Measurements from ENCODE around the gene ZNF787.

The ZNF787 gene

DNA sequence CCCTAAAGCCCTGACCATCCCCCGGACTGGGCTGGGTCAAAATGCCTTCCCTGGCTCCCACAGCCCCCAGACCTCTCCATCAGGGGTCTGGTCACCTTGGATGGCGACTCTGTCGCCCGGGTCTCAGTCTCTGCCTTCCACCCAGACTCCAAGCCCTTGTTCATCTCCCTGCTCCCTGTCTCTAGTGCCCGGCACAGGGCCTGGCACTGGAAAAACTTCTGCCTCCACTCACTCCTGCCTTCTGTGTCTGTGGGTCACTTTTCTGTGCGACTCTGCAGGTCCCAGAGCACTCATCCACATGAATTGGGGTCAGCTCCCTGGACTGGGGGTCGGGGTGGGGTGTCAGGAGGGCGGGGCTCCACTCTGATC is 1.1 kb downstream of the ZNF787 start:
- Histone ChIP-seq H2AFZ (ENCODE audit: low read length) (no peak overlapping the region), H3K27me3 (ENCODE audit: insufficient read depth, low read length, poor library complexity, severe bottlenecking) (no peaks in the 10 kb centered on the region), H3K36me3 (ENCODE audit: insufficient read depth, low read length) (no peaks in the 10 kb centered on the region), H3K4me2 (ENCODE audit: low read depth, low read length, poor library complexity, severe bottlenecking) (peak overlapping the region; percentile 96), H3K79me2 (ENCODE audit: insufficient read depth, low read length) (peaks cover 53% of the 10 kb centered on the region), H3K4me3 (ENCODE audit: low read length, poor library complexity, severe bottlenecking) (peak overlapping the region; percentile 99), H3K9me3 (ENCODE audit: insufficient read depth, low read depth, low read length) (no peaks in the 10 kb centered on the region), H3F3A (ENCODE audit: low read depth) (no peaks in the 10 kb centered on the region), H4K20me1 (ENCODE audit: insufficient read depth, low read length, poor library complexity, severe bottlenecking) (peaks cover 45% of the 10 kb centered on the region), H3K4me1 (ENCODE audit: insufficient read depth, low read length, poor library complexity, severe bottlenecking) (peaks cover 25% of the 10 kb centered on the region), H3K9ac (ENCODE audit: low read depth, low read length, poor library complexity, severe bottlenecking) (peak overlapping the region; percentile 97), H3K9me2 (replicated peaks; ENCODE audit: low read depth, low read length) (no peaks in the 10 kb centered on the region)
- TF ChIP-seq, protein P1, sequence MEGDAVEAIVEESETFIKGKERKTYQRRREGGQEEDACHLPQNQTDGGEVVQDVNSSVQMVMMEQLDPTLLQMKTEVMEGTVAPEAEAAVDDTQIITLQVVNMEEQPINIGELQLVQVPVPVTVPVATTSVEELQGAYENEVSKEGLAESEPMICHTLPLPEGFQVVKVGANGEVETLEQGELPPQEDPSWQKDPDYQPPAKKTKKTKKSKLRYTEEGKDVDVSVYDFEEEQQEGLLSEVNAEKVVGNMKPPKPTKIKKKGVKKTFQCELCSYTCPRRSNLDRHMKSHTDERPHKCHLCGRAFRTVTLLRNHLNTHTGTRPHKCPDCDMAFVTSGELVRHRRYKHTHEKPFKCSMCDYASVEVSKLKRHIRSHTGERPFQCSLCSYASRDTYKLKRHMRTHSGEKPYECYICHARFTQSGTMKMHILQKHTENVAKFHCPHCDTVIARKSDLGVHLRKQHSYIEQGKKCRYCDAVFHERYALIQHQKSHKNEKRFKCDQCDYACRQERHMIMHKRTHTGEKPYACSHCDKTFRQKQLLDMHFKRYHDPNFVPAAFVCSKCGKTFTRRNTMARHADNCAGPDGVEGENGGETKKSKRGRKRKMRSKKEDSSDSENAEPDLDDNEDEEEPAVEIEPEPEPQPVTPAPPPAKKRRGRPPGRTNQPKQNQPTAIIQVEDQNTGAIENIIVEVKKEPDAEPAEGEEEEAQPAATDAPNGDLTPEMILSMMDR (conservative IDR thresholded peaks at IDR 0.05; ENCODE audit: low read length): no peak
- TF ChIP-seq EZH2phosphoT487 (IDR thresholded peaks at IDR 0.05; ENCODE audit: borderline replicate concordance): no peak

DNA sequence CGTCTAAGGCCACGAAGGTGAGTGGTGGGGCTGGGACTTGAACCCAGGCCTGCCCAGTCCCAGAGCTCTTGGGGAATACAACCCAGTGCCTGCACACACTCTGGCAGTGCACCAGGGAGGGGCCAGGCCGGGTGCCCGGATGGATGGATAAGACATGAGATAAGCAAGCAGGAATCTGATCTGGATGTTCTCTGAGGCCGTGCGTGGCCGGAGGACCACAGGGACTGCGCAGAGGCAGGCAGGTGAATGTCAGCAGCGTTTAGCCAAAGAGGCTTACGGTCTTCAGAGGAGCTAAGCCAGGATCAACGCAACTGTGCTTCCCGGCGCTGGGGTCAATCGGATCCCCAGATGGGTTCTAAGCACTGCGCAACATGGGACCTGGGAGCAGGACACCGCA is 1.5 kb downstream of the ZNF787 start:
- peak overlapping the region; percentile 97 for H3K9ac ChIP-seq (ENCODE audit: low read depth, low read length, poor library complexity, severe bottlenecking)
- no peaks in the 10 kb centered on the region for H3K36me3 ChIP-seq (ENCODE audit: insufficient read depth, low read length)
- no peaks in the 10 kb centered on the region for H3F3A ChIP-seq (ENCODE audit: low read depth)
- no peak overlapping the region for H2AFZ ChIP-seq (ENCODE audit: low read length)
- no peaks in the 10 kb centered on the region for H3K9me3 ChIP-seq (ENCODE audit: insufficient read depth, low read depth, low read length)
- peak overlapping the region; percentile 99 for H3K4me3 ChIP-seq (ENCODE audit: low read length, poor library complexity, severe bottlenecking)
- H3K4me2 ChIP-seq (ENCODE audit: low read depth, low read length, poor library complexity, severe bottlenecking): peak overlapping the region; percentile 96
- H4K20me1 ChIP-seq (ENCODE audit: insufficient read depth, low read length, poor library complexity, severe bottlenecking): peaks cover 48% of the 10 kb centered on the region
- H3K27me3 ChIP-seq (ENCODE audit: insufficient read depth, low read length, poor library complexity, severe bottlenecking): no peaks in the 10 kb centered on the region
- TF ChIP-seq EZH2phosphoT487 (IDR thresholded peaks at IDR 0.05; ENCODE audit: borderline replicate concordance): no peak
- TF ChIP-seq, protein P1 (conservative IDR thresholded peaks at IDR 0.05; ENCODE audit: low read length): no peak
- H3K9me2 ChIP-seq (replicated peaks; ENCODE audit: low read depth, low read length): no peaks in the 10 kb centered on the region
- peaks cover 57% of the 10 kb centered on the region for H3K79me2 ChIP-seq (ENCODE audit: insufficient read depth, low read length)
- peaks cover 25% of the 10 kb centered on the region for H3K4me1 ChIP-seq (ENCODE audit: insufficient read depth, low read length, poor library complexity, severe bottlenecking)

DNA sequence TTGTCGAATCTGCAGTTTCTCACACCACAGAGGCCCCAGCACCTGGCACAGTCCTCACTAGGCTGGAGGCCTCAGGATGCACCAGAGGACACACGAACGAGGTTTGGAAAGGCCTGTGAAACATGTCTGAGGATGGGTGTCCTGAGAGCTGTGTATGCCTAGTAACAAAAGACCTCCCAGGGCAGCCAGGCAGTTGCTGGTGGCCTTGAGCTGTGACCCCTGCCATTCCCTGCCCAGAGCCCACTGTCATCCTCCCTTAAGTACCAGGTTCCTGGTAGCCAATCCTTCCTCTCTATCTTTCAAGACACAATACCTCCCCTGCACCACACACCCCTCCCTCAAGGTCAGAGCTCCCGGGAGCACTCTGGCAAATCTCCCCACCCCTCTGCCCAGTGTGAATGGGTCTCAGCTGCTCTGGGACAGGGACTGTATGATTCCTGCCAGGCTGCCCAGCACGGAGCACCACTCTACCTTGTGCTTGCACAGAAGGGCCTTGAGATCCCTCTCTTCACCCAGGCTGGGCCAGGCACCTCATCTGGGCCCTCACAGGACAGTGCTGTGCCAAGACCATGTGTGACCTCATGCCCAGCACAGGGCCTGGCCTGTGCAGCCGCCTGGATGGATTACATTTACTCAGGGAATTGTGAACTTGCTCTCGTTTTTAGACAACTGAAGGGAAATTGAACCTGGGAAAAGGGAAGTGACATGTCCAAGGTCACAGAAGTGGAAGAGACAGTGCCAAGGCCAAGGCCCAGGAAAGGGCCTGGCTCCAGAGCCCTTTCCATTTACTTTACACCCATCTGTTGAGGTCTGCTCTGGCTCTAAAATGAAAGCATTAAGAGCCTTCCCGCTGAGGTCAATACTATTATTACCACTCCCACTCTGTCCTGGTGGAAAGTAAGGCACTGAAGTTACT is 2.2 kb downstream of the ZNF787 start:
- H3K9me2 ChIP-seq (replicated peaks; ENCODE audit: low read depth, low read length): no peaks in the 10 kb centered on the region
- H3K9ac ChIP-seq (ENCODE audit: low read depth, low read length, poor library complexity, severe bottlenecking): peak overlapping the region; percentile 97
- H2AFZ ChIP-seq (ENCODE audit: low read length): no peak overlapping the region
- no peaks in the 10 kb centered on the region for H3K9me3 ChIP-seq (ENCODE audit: insufficient read depth, low read depth, low read length)
- H4K20me1 ChIP-seq (ENCODE audit: insufficient read depth, low read length, poor library complexity, severe bottlenecking): peaks cover 50% of the 10 kb centered on the region
- H3K4me3 ChIP-seq (ENCODE audit: low read length, poor library complexity, severe bottlenecking): peak overlapping the region; percentile 99
- peaks cover 63% of the 10 kb centered on the region for H3K79me2 ChIP-seq (ENCODE audit: insufficient read depth, low read length)
- TF ChIP-seq, protein P1 (conservative IDR thresholded peaks at IDR 0.05; ENCODE audit: low read length): no peak
- TF ChIP-seq EZH2phosphoT487 (IDR thresholded peaks at IDR 0.05; ENCODE audit: borderline replicate concordance): no peak
- no peaks in the 10 kb centered on the region for H3K27me3 ChIP-seq (ENCODE audit: insufficient read depth, low read length, poor library complexity, severe bottlenecking)
- no peaks in the 10 kb centered on the region for H3F3A ChIP-seq (ENCODE audit: low read depth)
- peaks cover 25% of the 10 kb centered on the region for H3K4me1 ChIP-seq (ENCODE audit: insufficient read depth, low read length, poor library complexity, severe bottlenecking)
- H3K4me2 ChIP-seq (ENCODE audit: low read depth, low read length, poor library complexity, severe bottlenecking): peak overlapping the region; percentile 96
- no peaks in the 10 kb centered on the region for H3K36me3 ChIP-seq (ENCODE audit: insufficient read depth, low read length)

All from Loucy (cell line).